ENCODE measurements around the gene TMIGD2. TPM values are rescaled to one million over a fixed set of nuclear protein-coding genes. Genes with fewer than 3 reads are reported as not detected.
"Not testable (repeated sequence)": the region's sequence is repeated elsewhere in the genome, so short reads cannot be mapped to it uniquely, and the experiment has no call there.

TMIGD2 gene
- total RNA-seq (2021) = not detected in 2 replicates
- Bru-seq, nascent RNA = not detected
- not detected for BruChase-seq, experiment 1, labeled RNA remaining after a 2-hour chase
- percentile 7 among the genes with signal in this experiment for BruChase-seq, experiment 2, labeled RNA remaining after a 6-hour chase
- long read RNA-seq = 0 reads

- H3K27ac ChIP-seq (ENCODE audit: low read depth, low read length, poor library complexity, severe bottlenecking) = no peak within 1 kb of the TSS
- POLR2A ChIA-PET (ENCODE audit: low non-redundant PET) = no interaction called here
- no peaks in the 10 kb centered on the region for H3K36me3 ChIP-seq (ENCODE audit: insufficient read depth, low read length, poor library complexity, severe bottlenecking)
- CTCF ChIA-PET = no interaction called here
- no peak for DNase-seq (ENCODE audit: low spot score)
- intact Hi-C loops (cut with micrococcal nuclease; ENCODE audit: unreplicated experiment) = no loop called here
- H3K27me3 ChIP-seq (replicated peaks; ENCODE audit: insufficient read depth, low read depth, low read length, poor library complexity) = no peaks in the 10 kb centered on the region
- BruUV-seq (replicated peaks) = no TSS peak
- H3K9me3 ChIP-seq (ENCODE audit: low read depth, low read length, poor library complexity, severe bottlenecking) = no peaks in the 10 kb centered on the region
- TF ChIP-seq EZH2 (IDR thresholded peaks at IDR 0.05; ENCODE audit: borderline replicate concordance, low read depth, low read length, poor library complexity, severe bottlenecking) = no peak
- no peak for TF ChIP-seq CTCF (conservative IDR thresholded peaks at IDR 0.05; ENCODE audit: low read depth, low read length)
- H3K4me1 ChIP-seq (ENCODE audit: insufficient read depth, low read length, poor library complexity, severe bottlenecking) = no peaks in the 10 kb centered on the region
- no peak within 1 kb of the TSS for H3K4me3 ChIP-seq (ENCODE audit: low read depth, low read length, poor library complexity, severe bottlenecking)
Observed at GRCh38 chr19:4302243-4302640, at the start of gene TMIGD2. Gene TMIGD2 (minus strand): TSS chr19:4302389. CDS start chr19:4302385, 4 bp downstream.

GRCh38 chr19:4350726-4351125 is 48.5 kb upstream of the TMIGD2 start:
- POLR2A ChIA-PET (ENCODE audit: low non-redundant PET) = no interaction called here
- BruUV-seq (replicated peaks) = no TSS peak
- H3K36me3 ChIP-seq (ENCODE audit: insufficient read depth, low read length, poor library complexity, severe bottlenecking) = no peaks in the 10 kb centered on the region

GRCh38 chr19:4350111-4350510 is 47.9 kb upstream of the TMIGD2 start:
- no peak for DNase-seq (ENCODE audit: low spot score)
- Histone ChIP-seq H3K27me3 (replicated peaks; ENCODE audit: insufficient read depth, low read depth, low read length, poor library complexity) (no peaks in the 10 kb centered on the region), H3K36me3 (ENCODE audit: insufficient read depth, low read length, poor library complexity, severe bottlenecking) (no peaks in the 10 kb centered on the region), H3K27ac (ENCODE audit: low read depth, low read length, poor library complexity, severe bottlenecking) (no peak overlapping the region), H3K9me3 (ENCODE audit: low read depth, low read length, poor library complexity, severe bottlenecking) (no peaks in the 10 kb centered on the region), H3K4me1 (ENCODE audit: insufficient read depth, low read length, poor library complexity, severe bottlenecking) (no peaks in the 10 kb centered on the region), H3K4me3 (ENCODE audit: low read depth, low read length, poor library complexity, severe bottlenecking) (no peak overlapping the region)
- no peak for TF ChIP-seq CTCF (conservative IDR thresholded peaks at IDR 0.05; ENCODE audit: low read depth, low read length)
- no peak for TF ChIP-seq EZH2 (IDR thresholded peaks at IDR 0.05; ENCODE audit: borderline replicate concordance, low read depth, low read length, poor library complexity, severe bottlenecking)
- ChIA-PET CTCF (no interaction called here), POLR2A (ENCODE audit: low non-redundant PET) (no interaction called here)
- intact Hi-C loops (cut with micrococcal nuclease; ENCODE audit: unreplicated experiment) = no loop called here
- BruUV-seq (replicated peaks) = no TSS peak

More at GRCh38 chr19:4350726-4351125, 48.5 kb upstream of the TMIGD2 start:
- TF ChIP-seq EZH2 (IDR thresholded peaks at IDR 0.05; ENCODE audit: borderline replicate concordance, low read depth, low read length, poor library complexity, severe bottlenecking) = no peak
- TF ChIP-seq CTCF (conservative IDR thresholded peaks at IDR 0.05; ENCODE audit: low read depth, low read length) = no peak
- CTCF ChIA-PET = no interaction called here
- Histone ChIP-seq H3K4me1 (ENCODE audit: insufficient read depth, low read length, poor library complexity, severe bottlenecking) (no peaks in the 10 kb centered on the region), H3K27ac (ENCODE audit: low read depth, low read length, poor library complexity, severe bottlenecking) (no peak overlapping the region), H3K27me3 (replicated peaks; ENCODE audit: insufficient read depth, low read depth, low read length, poor library complexity) (no peaks in the 10 kb centered on the region), H3K9me3 (ENCODE audit: low read depth, low read length, poor library complexity, severe bottlenecking) (no peaks in the 10 kb centered on the region), H3K4me3 (ENCODE audit: low read depth, low read length, poor library complexity, severe bottlenecking) (no peak overlapping the region)
- intact Hi-C loops (cut with micrococcal nuclease; ENCODE audit: unreplicated experiment) = no loop called here
- no peak for DNase-seq (ENCODE audit: low spot score)

- H3K36me3 ChIP-seq (ENCODE audit: insufficient read depth, low read length, poor library complexity, severe bottlenecking); H3K27me3 ChIP-seq (replicated peaks; ENCODE audit: insufficient read depth, low read depth, low read length, poor library complexity); H3K27ac ChIP-seq (ENCODE audit: low read depth, low read length, poor library complexity, severe bottlenecking); CTCF ChIA-PET; BruUV-seq (replicated peaks); H3K9me3 ChIP-seq (ENCODE audit: low read depth, low read length, poor library complexity, severe bottlenecking); H3K4me3 ChIP-seq (ENCODE audit: low read depth, low read length, poor library complexity, severe bottlenecking); DNase-seq (ENCODE audit: low spot score); POLR2A ChIA-PET (ENCODE audit: low non-redundant PET); intact Hi-C loops (cut with micrococcal nuclease; ENCODE audit: unreplicated experiment); H3K4me1 ChIP-seq (ENCODE audit: insufficient read depth, low read length, poor library complexity, severe bottlenecking): not testable (repeated sequence)
Observed at GRCh38 chr19:4349225-4349624, 47.0 kb upstream of the TMIGD2 start.
